DOHH2 (cell line): Measurements from ENCODE around the gene MICAL1.
A peak's percentile ranks its signal among the peaks of the same experiment; 100 is the strongest.

Experiments used
- H3F3A ChIP-seq: fragments of 200-600 bp; sonication (generic), shearing (Covaris generic); 2 replicates; pipeline ENCODE4 v1.6.0; 2016; ENCODE audit warnings: antibody characterized with exemption, mild to moderate bottlenecking; ENCODE audit not compliant: control insufficient read depth, insufficient read depth
- H3K27ac ChIP-seq: fragments of 200-600 bp; sonication (generic); 2 replicates; pipeline ENCODE4 v1.5.1; 2014; ENCODE audit warnings: low read depth, mild to moderate bottlenecking, low read length, moderate library complexity
- H3K27me3 ChIP-seq: fragments of 200-600 bp; sonication (generic); 2 replicates; pipeline ENCODE4 v1.6.1; 2014; ENCODE audit warnings: mild to moderate bottlenecking, low read length, mixed read lengths; ENCODE audit not compliant: control insufficient read depth
- H3K36me3 ChIP-seq: fragments of 200-600 bp; sonication (generic); 2 replicates; pipeline ENCODE4 v1.6.1; 2014; ENCODE audit warnings: mild to moderate bottlenecking, low read length, moderate library complexity, mixed read lengths; ENCODE audit not compliant: control insufficient read depth
- H3K4me1 ChIP-seq: fragments of 200-600 bp; sonication (generic); 2 replicates; pipeline ENCODE4 v1.6.1; 2014; ENCODE audit warnings: mild to moderate bottlenecking, low read length, mixed read lengths; ENCODE audit not compliant: control insufficient read depth
- H3K4me2 ChIP-seq: fragments of 200-600 bp; sonication (generic); 2 replicates; pipeline ENCODE4 v1.6.0; 2014; ENCODE audit warnings: mild to moderate bottlenecking, low read length, moderate library complexity
- H3K4me3 ChIP-seq: fragments of 200-600 bp; sonication (generic); 2 replicates; pipeline ENCODE4 v1.5.1; 2014; ENCODE audit warnings: mild to moderate bottlenecking, low read length, mixed read lengths
- H3K79me2 ChIP-seq: fragments of 200-600 bp; sonication (generic); 2 replicates; pipeline ENCODE4 v1.6.1; 2014; ENCODE audit warnings: mild to moderate bottlenecking, low read length, mixed read lengths; ENCODE audit not compliant: control insufficient read depth
- H3K9me2 ChIP-seq: fragments of 200-600 bp; sonication (generic); replicated peaks from 2 replicates; pipeline ENCODE4 v1.6.1; 2014; ENCODE audit warnings: mild to moderate bottlenecking, low read length, mixed read lengths; ENCODE audit not compliant: control insufficient read depth
- H3K9me3 ChIP-seq: fragments of 200-600 bp; sonication (generic); 2 replicates; pipeline ENCODE4 v1.6.1; 2014; ENCODE audit warnings: antibody characterized with exemption, low read length, mixed read lengths; ENCODE audit not compliant: control insufficient read depth, insufficient read depth
- H4K20me1 ChIP-seq: fragments of 200-600 bp; sonication (generic); 2 replicates; pipeline ENCODE4 v1.6.0; 2014; ENCODE audit warnings: low read depth, mild to moderate bottlenecking, antibody characterized with exemption, low read length, moderate library complexity; ENCODE audit not compliant: control insufficient read depth, insufficient read depth
- EZH2phosphoT487 ChIP-seq: fragments of 200-600 bp; sonication (generic); IDR thresholded peaks from 2 replicates; pipeline ENCODE4 v1.6.1; 2017; ENCODE audit warnings: borderline replicate concordance, mild to moderate bottlenecking, antibody characterized with exemption, low read length, moderate library complexity, mixed read lengths
- TF ChIP-seq, protein P1 (sequence below): fragments of 200-600 bp; sonication (generic); IDR thresholded peaks from one replicate; pipeline ENCODE4 v1.5.1; 2014; ENCODE audit warnings: antibody characterized with exemption, mild to moderate bottlenecking, low read depth, low read length; ENCODE audit not compliant: poor library complexity, severe bottlenecking

MICAL1 gene

DNA sequence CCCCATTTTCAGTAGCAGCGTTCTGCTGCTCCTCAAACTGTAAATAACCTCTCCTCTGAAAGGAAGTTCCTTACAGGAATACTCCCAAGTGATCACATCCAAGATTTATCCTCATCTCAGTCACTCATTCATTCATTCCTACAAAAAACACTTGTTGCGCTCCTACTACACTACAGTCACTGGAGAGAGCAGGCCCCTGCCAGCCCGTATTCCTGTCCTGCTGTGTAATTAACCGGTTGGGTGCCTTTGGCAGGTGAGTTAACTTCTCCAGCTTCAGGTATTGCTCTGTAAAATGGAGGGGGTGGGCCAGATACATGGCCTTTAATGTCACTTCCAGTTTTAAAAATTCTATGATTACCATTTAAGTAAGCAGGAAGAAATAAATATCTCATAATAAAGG, 42.5 kb upstream of the MICAL1 start:
- Histone ChIP-seq H3K4me3 (no peak overlapping the region), H4K20me1 (no peaks in the 10 kb centered on the region), H3K4me1 (peaks cover 14% of the 10 kb centered on the region), H3K79me2 (no peaks in the 10 kb centered on the region), H3K9me3 (no peaks in the 10 kb centered on the region), H3K36me3 (no peaks in the 10 kb centered on the region), H3K27me3 (peaks cover 6% of the 10 kb centered on the region; the same call in 1 of the 2 replicates), H3K27ac (no peak overlapping the region), H3K4me2 (no peak overlapping the region), H3F3A (no peaks in the 10 kb centered on the region), H3K9me2 (no peaks in the 10 kb centered on the region)
- TF ChIP-seq EZH2phosphoT487, result no peak
- TF ChIP-seq, protein P1, sequence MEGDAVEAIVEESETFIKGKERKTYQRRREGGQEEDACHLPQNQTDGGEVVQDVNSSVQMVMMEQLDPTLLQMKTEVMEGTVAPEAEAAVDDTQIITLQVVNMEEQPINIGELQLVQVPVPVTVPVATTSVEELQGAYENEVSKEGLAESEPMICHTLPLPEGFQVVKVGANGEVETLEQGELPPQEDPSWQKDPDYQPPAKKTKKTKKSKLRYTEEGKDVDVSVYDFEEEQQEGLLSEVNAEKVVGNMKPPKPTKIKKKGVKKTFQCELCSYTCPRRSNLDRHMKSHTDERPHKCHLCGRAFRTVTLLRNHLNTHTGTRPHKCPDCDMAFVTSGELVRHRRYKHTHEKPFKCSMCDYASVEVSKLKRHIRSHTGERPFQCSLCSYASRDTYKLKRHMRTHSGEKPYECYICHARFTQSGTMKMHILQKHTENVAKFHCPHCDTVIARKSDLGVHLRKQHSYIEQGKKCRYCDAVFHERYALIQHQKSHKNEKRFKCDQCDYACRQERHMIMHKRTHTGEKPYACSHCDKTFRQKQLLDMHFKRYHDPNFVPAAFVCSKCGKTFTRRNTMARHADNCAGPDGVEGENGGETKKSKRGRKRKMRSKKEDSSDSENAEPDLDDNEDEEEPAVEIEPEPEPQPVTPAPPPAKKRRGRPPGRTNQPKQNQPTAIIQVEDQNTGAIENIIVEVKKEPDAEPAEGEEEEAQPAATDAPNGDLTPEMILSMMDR, result no peak

DNA sequence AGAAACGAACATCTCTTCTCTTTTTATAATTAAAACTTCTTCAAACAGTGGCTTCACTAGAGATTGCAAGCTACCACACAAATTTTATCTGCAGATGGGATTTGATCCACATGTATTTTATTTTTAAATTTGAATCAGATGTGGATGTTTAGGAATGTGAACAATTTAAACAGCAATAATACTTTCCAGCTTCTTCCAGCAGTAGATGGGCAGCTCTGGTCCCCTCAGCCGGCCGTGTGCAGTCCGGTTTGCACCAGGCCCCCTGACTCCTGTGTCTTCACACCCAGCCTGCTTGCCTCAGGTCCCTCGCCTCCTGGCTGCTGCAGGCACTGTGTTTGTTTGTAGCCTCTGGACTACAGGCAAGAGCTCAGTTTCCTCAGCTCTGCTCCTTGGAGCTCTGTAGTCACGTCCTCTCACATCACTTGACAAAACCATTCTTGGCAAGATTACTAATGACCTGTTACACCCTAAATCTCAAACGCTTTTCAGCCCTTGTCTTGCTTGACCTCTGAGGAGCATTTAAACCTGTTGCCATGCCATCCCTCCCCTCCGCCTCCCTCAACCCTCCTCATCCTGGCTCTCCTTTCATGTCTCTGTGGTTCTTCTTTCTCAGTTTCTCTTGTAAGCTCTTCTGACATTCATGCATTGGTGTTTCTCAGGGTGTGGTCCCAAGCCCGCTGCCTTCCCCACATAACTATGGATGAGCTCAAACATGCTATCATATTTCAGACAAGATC, 40.6 kb upstream of the MICAL1 start:
- H3K79me2 ChIP-seq, result no peaks in the 10 kb centered on the region
- H3F3A ChIP-seq, result no peaks in the 10 kb centered on the region
- H3K27ac ChIP-seq, result no peak overlapping the region
- peaks cover 21% of the 10 kb centered on the region for H3K4me1 ChIP-seq
- no peaks in the 10 kb centered on the region for H3K9me3 ChIP-seq
- H3K4me3 ChIP-seq, result no peak overlapping the region
- no peaks in the 10 kb centered on the region for H3K27me3 ChIP-seq
- no peak overlapping the region for H3K4me2 ChIP-seq
- TF ChIP-seq, protein P1, result no peak
- no peak for TF ChIP-seq EZH2phosphoT487
- no peaks in the 10 kb centered on the region for H4K20me1 ChIP-seq
- H3K9me2 ChIP-seq, result no peaks in the 10 kb centered on the region
- H3K36me3 ChIP-seq, result no peaks in the 10 kb centered on the region

DNA sequence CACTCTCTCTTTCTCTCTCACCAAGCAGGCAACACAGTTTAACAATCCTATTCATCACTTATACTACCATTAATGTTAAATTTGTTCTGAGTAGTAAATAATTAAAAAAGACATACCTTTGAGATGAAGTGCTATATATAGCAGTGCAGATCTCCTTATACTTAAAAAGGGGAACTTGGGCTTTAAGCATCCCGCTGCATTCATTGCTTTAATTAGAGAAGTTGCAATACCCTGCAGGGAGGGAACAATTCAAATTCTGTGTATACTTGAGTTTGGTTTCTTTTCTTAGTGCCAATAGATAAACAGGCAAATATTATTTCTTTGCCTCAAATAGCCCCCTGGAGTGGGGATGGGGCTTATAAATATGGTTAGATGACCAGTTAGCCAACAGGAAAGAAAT, 38.3 kb upstream of the MICAL1 start:
- Histone ChIP-seq H3F3A (no peaks in the 10 kb centered on the region), H3K79me2 (no peaks in the 10 kb centered on the region), H3K9me3 (no peaks in the 10 kb centered on the region), H4K20me1 (no peaks in the 10 kb centered on the region), H3K27ac (no peak overlapping the region), H3K9me2 (no peaks in the 10 kb centered on the region), H3K27me3 (no peaks in the 10 kb centered on the region), H3K4me1 (peaks cover 28% of the 10 kb centered on the region), H3K4me2 (peak overlapping the region; percentile 38), H3K4me3 (peak overlapping the region; percentile 2; the same call in 1 of the 2 replicates), H3K36me3 (no peaks in the 10 kb centered on the region)
- TF ChIP-seq EZH2phosphoT487, result no peak
- TF ChIP-seq, protein P1, result no peak
